Measurements from ENCODE around the gene OR10S1. TPM values are rescaled to one million over a fixed set of nuclear protein-coding genes. Genes with fewer than 3 reads are reported as not detected.

The OR10S1 gene
- total RNA-seq, 2 experiments from 2014 or later: not detected

DNA sequence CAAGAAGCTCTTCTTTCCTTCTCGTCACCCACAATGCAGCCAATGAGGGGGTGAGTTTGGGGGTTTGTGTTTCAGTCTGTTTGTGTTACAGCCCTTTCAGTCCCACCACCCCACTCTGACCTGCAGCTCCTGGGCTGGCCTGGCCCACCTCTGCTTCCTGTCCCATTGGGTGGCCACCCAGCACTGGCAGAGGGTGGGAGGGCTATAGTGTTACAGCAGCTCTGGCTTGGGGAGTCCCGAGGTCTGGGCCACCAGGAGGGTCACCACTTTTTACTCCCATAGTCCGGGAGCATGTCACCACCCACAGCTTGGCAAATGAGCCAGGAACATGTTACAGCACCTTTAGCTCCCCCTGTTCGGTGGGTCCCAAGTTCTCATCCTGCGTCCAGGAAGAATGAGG lies 1.7 kb upstream of the OR10S1 start:
- H3K9me3 Mint-ChIP-seq: peaks cover 5% of the 10 kb centered on the region
- DNase-seq: no peak
- no peak overlapping the region for H3K27ac Mint-ChIP-seq
- ChIA-PET POLR2A (no interaction called here), CTCF (no interaction called here)
- TF ChIP-seq, protein P1, sequence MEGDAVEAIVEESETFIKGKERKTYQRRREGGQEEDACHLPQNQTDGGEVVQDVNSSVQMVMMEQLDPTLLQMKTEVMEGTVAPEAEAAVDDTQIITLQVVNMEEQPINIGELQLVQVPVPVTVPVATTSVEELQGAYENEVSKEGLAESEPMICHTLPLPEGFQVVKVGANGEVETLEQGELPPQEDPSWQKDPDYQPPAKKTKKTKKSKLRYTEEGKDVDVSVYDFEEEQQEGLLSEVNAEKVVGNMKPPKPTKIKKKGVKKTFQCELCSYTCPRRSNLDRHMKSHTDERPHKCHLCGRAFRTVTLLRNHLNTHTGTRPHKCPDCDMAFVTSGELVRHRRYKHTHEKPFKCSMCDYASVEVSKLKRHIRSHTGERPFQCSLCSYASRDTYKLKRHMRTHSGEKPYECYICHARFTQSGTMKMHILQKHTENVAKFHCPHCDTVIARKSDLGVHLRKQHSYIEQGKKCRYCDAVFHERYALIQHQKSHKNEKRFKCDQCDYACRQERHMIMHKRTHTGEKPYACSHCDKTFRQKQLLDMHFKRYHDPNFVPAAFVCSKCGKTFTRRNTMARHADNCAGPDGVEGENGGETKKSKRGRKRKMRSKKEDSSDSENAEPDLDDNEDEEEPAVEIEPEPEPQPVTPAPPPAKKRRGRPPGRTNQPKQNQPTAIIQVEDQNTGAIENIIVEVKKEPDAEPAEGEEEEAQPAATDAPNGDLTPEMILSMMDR (IDR thresholded peaks at IDR 0.05): no peak
- peaks cover 3% of the 10 kb centered on the region for H3K27me3 Mint-ChIP-seq
- intact Hi-C loops (cut with micrococcal nuclease): no loop called here
- ATAC-seq: no peak
- H3K4me1 Mint-ChIP-seq (ENCODE audit: low read depth): no peaks in the 10 kb centered on the region
- no peak overlapping the region for H3K4me3 Mint-ChIP-seq
- no peaks in the 10 kb centered on the region for H3K36me3 Mint-ChIP-seq (ENCODE audit: low read depth)

DNA sequence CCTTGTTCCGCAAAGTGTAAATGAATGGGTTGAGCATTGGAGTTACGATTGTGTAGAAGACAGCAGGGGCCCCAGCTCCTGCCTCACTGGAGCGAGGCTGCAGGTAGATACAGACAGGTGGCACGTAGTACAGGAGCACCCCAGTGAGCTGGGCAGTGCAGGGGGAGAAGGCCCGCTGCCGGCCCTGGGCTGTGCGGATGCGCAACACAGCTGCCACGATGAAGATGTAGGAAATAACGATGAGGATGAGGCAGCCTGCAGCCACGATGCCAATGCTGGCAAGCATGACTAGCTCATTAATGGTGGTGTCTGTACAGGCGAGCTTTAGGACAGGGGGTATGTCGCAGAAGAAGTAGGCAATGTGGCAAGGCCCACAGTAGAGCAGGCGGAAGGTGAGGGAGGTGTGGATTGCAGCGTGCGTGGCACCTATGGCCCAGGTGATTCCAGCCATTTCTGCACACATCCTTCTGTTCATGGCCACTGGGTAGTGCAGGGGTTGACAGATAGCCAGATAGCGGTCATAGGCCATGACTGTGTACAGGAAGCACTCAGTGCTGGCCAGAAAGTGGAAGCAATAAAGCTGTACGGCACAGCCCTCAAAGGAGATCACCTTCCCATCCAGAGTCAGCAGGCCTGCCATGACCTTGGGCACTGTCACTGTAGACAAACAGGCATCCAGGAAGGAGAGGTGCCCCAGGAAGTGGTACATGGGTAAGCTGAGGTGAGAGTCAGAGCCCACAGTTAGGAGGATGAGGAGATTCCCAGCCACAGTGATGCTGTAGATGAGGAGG lies 616 bp downstream of the OR10S1 start:
- POLR2A ChIA-PET: interaction anchor here (0.7 kb wide), 1 partner anchor 26 kb away, joined by 3 read pairs; no protein-coding TSS in a partner anchor
- no peak for ATAC-seq
- TF ChIP-seq, protein P1 (IDR thresholded peaks at IDR 0.05): no peak
- H3K4me3 Mint-ChIP-seq: no peak overlapping the region
- peaks cover 2% of the 10 kb centered on the region for H3K9me3 Mint-ChIP-seq
- H3K27me3 Mint-ChIP-seq: peaks cover 3% of the 10 kb centered on the region
- no peaks in the 10 kb centered on the region for H3K36me3 Mint-ChIP-seq (ENCODE audit: low read depth)
- no peak for DNase-seq
- H3K27ac Mint-ChIP-seq: no peak overlapping the region
- CTCF ChIA-PET: no interaction called here
- intact Hi-C loops (cut with micrococcal nuclease): no loop called here
- H3K4me1 Mint-ChIP-seq (ENCODE audit: low read depth): no peaks in the 10 kb centered on the region

DNA sequence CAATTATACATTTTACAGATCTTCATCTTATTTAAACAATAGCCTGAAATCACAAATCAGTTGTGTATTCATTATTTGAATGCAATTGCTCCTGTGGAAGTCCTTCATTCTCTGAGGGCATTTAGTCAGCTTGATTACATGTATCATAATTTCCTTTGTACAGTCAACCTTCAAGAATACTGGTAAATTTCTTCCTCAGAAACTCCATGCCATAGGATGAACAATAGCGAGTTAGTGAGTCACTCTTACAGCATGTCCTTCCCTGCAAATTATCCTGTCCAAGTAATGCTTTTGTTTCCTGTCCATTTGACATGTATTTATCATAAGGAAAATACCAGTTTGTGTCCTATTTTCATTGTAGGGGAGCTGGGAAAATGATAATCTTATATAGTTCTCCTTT lies 3.8 kb downstream of the OR10S1 start:
- no peaks in the 10 kb centered on the region for H3K9me3 Mint-ChIP-seq
- ChIA-PET CTCF (no interaction called here), POLR2A (no interaction called here)
- intact Hi-C loops (cut with micrococcal nuclease): no loop called here
- DNase-seq: no peak
- no peak overlapping the region for H3K27ac Mint-ChIP-seq
- peaks cover 1% of the 10 kb centered on the region for H3K27me3 Mint-ChIP-seq
- TF ChIP-seq, protein P1 (IDR thresholded peaks at IDR 0.05): no peak
- no peaks in the 10 kb centered on the region for H3K4me1 Mint-ChIP-seq (ENCODE audit: low read depth)
- no peaks in the 10 kb centered on the region for H3K36me3 Mint-ChIP-seq (ENCODE audit: low read depth)
- ATAC-seq: no peak
- no peak overlapping the region for H3K4me3 Mint-ChIP-seq

DNA sequence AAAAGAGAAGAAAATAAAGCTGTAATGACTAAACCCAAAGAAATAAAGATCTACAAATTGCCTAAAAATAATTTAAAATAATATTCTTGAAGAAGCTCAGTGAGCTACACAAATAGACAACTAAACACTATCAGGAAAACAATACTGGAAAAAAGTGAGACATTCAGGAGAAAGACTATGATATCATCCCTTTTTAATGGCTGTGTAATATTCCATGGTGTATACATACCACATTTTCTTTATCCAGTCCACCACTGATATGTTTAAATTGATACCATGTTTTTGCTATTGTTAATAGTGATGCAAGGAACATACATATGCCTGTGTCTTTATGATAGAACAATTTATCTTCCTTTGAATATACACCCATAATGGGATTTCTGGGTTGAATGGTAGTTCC lies 20.8 kb downstream of the OR10S1 start:
- no peak for ATAC-seq
- Mint-ChIP-seq H3K4me1 (ENCODE audit: low read depth) (no peaks in the 10 kb centered on the region), H3K36me3 (ENCODE audit: low read depth) (no peaks in the 10 kb centered on the region), H3K27ac (no peak overlapping the region), H3K4me3 (no peak overlapping the region), H3K27me3 (no peaks in the 10 kb centered on the region), H3K9me3 (peaks cover 3% of the 10 kb centered on the region)
- TF ChIP-seq, protein P1 (IDR thresholded peaks at IDR 0.05): no peak
- POLR2A ChIA-PET: no interaction called here
- intact Hi-C loops (cut with micrococcal nuclease): no loop called here
- no peak for DNase-seq
- CTCF ChIA-PET: no interaction called here

DNA sequence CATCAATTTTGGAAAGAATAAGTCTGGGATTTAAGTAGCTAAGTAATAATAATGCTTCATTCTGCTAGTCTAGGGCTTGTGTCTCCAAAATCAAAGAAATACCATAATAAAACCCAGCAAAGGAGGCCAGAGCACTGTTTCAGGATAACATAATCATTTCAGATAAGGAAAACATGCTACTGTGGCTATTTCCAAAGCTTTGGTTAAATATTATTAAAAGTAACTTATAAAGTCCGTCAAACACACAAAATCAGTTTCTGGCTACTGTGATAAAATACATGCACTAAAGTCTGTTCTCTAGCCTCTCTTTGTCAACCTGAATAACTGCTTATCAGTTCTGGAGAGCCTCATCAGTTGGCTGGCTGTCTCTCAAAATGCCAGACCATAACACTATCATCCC lies 32.4 kb downstream of the OR10S1 start:
- intact Hi-C loops (cut with micrococcal nuclease): no loop called here
- Mint-ChIP-seq H3K27me3 (peaks cover 5% of the 10 kb centered on the region), H3K4me3 (no peak overlapping the region), H3K36me3 (ENCODE audit: low read depth) (no peaks in the 10 kb centered on the region), H3K9me3 (no peaks in the 10 kb centered on the region), H3K27ac (no peak overlapping the region), H3K4me1 (ENCODE audit: low read depth) (no peaks in the 10 kb centered on the region)
- ChIA-PET CTCF (no interaction called here), POLR2A (no interaction called here)
- TF ChIP-seq, protein P1 (IDR thresholded peaks at IDR 0.05): no peak
- ATAC-seq: no peak
- no peak for DNase-seq
